HepG2 (cell line): ENCODE measurements around the gene RAB36. TPM values are rescaled to one million over a fixed set of nuclear protein-coding genes. Genes with fewer than 3 reads are reported as not detected.

Experiments used
- ATAC-seq: fragments of 200-7000 bp; cut with Tn5 transposase; 3 replicates; pipeline ENCODE4 v1.9.1; 2020; ENCODE audit warnings: mild to moderate bottlenecking, moderate library complexity
- BruUV-seq: library from RNA; stranded (reverse); fragments of 400-500 nt; replicated peaks from 2 replicates; lab custom pipeline; 2021; lab: Mats Ljungman, UMichigan
- CTCF ChIA-PET: fragments of 300-600 bp; formaldehyde crosslinking; extraction: SDS; loops from one replicate; lab custom pipeline; 2021; ENCODE audit warnings: low total read pairs, inconsistent platforms, low intra/inter-chr PET ratio; lab: Yijun Ruan, JAX
- POLR2A ChIA-PET: fragments of 350-600 bp; sonication (Branson Sonifier 250); formaldehyde crosslinking; loops from one replicate; lab custom pipeline; 2020; ENCODE audit warnings: antibody characterized with exemption, inconsistent platforms; lab: Yijun Ruan, JAX
- DNase-seq: peaks from one replicate; pipeline ENCODE4 v3.0.0-alpha.2; 2015; ENCODE audit warnings: low spot score
- FAIRE-seq: peaks from 3 replicates; lab custom pipeline; 2011; peaks lifted over from hg19 to GRCh38; lab: Jason Lieb, UNC
- H2AFZ ChIP-seq: one replicate; pipeline ENCODE4 v1.6.1; 2011; ENCODE audit warnings: low read length, inconsistent platforms
- H3K27ac ChIP-seq: fragments of 300-600 bp; 3 replicates; pipeline ENCODE4 v1.8.0; 2011; ENCODE audit warnings: mixed run types, mild to moderate bottlenecking, mixed read lengths, low read length, inconsistent platforms; ENCODE audit not compliant: insufficient read depth; ENCODE audit errors: extremely low read length
- H3K27me3 ChIP-seq, 2 experiments: fragments of 200-600 bp in 1 of 2; 2 replicates in 1 of 2; 3 replicates in 1 of 2; pipeline versions ENCODE4 v1.6.0 to v1.8.0; 2011; ENCODE audit warnings: low read length in 2 of 2, mild to moderate bottlenecking in 2 of 2, moderate library complexity in 2 of 2, inconsistent platforms in 1 of 2; ENCODE audit not compliant: insufficient read depth in 2 of 2, control insufficient read depth in 1 of 2
- H3K36me3 ChIP-seq, 2 experiments: fragments of 200-600 bp in 1 of 2; replicated peaks in 1 of 2; 2 replicates in 1 of 2; 3 replicates in 1 of 2; pipeline versions ENCODE4 v1.5.1 to v1.8.0; 2011; ENCODE audit warnings: low read length in 2 of 2, inconsistent platforms in 1 of 2; ENCODE audit not compliant: insufficient read depth in 2 of 2, control insufficient read depth in 1 of 2
- H3K4me1 ChIP-seq: 2 replicates; pipeline ENCODE4 v1.5.1; 2012; ENCODE audit warnings: low read length, inconsistent platforms; ENCODE audit not compliant: insufficient read depth
- H3K4me2 ChIP-seq: 2 replicates; pipeline ENCODE4 v1.6.0; 2011; ENCODE audit warnings: low read depth, low read length, inconsistent platforms
- H3K4me3 ChIP-seq, 3 experiments: fragments of 200-600 bp in 1 of 3; sonication (generic), shearing (Covaris generic) in 1 of 3; replicated peaks in 1 of 3; 2 replicates each; pipeline ENCODE4 v1.5.1; 2011 to 2016; ENCODE audit warnings: low read length in 3 of 3, inconsistent platforms in 2 of 3, low read depth in 2 of 3, mild to moderate bottlenecking in 2 of 3, control low read depth in 1 of 3, mixed read lengths in 1 of 3; ENCODE audit not compliant: insufficient read depth in 1 of 3
- H3K79me2 ChIP-seq: one replicate; pipeline ENCODE4 v1.6.1; 2011; ENCODE audit warnings: low read length, inconsistent platforms; ENCODE audit not compliant: insufficient read depth
- H3K9ac ChIP-seq: 2 replicates; pipeline ENCODE4 v1.6.0; 2011; ENCODE audit warnings: mild to moderate bottlenecking, low read depth, low read length, inconsistent platforms; ENCODE audit not compliant: insufficient read depth
- H3K9me3 ChIP-seq: 2 replicates; pipeline ENCODE4 v1.5.1; 2012; ENCODE audit warnings: mild to moderate bottlenecking, low read length
- H4K20me1 ChIP-seq: 2 replicates; pipeline ENCODE4 v1.6.0; 2011; ENCODE audit warnings: inconsistent platforms, mild to moderate bottlenecking, low read length, moderate library complexity; ENCODE audit not compliant: insufficient read depth
- GLI4 ChIP-seq: sonication (generic); formaldehyde crosslinking; IDR thresholded peaks from 2 replicates; pipeline ENCODE4 v1.5.1; 2020; ENCODE audit warnings: missing genetic modification reagents, mild to moderate bottlenecking, moderate library complexity, borderline replicate concordance
- NR2F1 ChIP-seq, 2 experiments: fragments of 450-650 bp in 1 of 2; formaldehyde crosslinking in 1 of 2; IDR thresholded peaks; 2 replicates each; pipeline versions ENCODE4 v1.5.0 to v1.6.1; 2016 to 2020; ENCODE audit warnings: mild to moderate bottlenecking in 1 of 2, missing compliant biosample characterization in 1 of 2, missing genetic modification reagents in 1 of 2, moderate library complexity in 1 of 2
- ZNF350 ChIP-seq: sonication (generic); formaldehyde crosslinking; IDR thresholded peaks from 2 replicates; pipeline ENCODE4 v1.4.0; 2020; ENCODE audit warnings: mild to moderate bottlenecking, low read depth, missing genetic modification reagents, borderline replicate concordance
- WGBS: methylation state at CpG from one replicate; pipeline ENCODE4 v1.1.6; 2017; ENCODE audit warnings: low lambda C conversion rate; 5-methylcytosine and 5-hydroxymethylcytosine counted together
- in situ Hi-C: cut with HindIII; loops from 2 replicates; pipeline ENCODE4 v1.10.0; 2017; ENCODE audit warnings: low pct_unique_long_range_greater_than_20kb; ENCODE audit not compliant: extremely low pct_ligation_motif_present
- intact Hi-C: fragments of 100-400 bp; cut with micrococcal nuclease; formaldehyde crosslinking; loops from one replicate; pipeline ENCODE4 v1.10.0; 2022; ENCODE audit not compliant: unreplicated experiment
- polyA plus RNA-seq, 8 experiments: library from polyadenylated mRNA; depleted of rRNA in 3 of 8; stranded (reverse) in 7 of 8; unstranded in 1 of 8; fragments of >200 nt; fragmentation: Illumina TruSeq in 4 of 8; extraction: Trizol in 4 of 8; gene quantifications; 2 replicates each; pipeline versions ENCODE4 v1.2.1 to v1.2.3, GENCODE V29; 2011 to 2016; ENCODE audit warnings: low read depth in 4 of 8, missing spikeins in 1 of 8, mixed read lengths in 1 of 8; ENCODE audit not compliant: insufficient read depth in 1 of 8
- total RNA-seq, 5 experiments: library from RNA; depleted of rRNA; stranded (reverse); fragments of >200 nt; fragmentation: Illumina TruSeq; extraction: Trizol; gene quantifications; 2 replicates each; pipeline ENCODE4 v1.2.3, GENCODE V29; 2016; ENCODE audit warnings: low read depth in 1 of 5
- TF ChIP-seq, protein P1 (sequence below): sonication (generic); formaldehyde crosslinking; IDR thresholded peaks from 2 replicates; pipeline ENCODE4 v1.8.1; 2023; ENCODE audit warnings: mild to moderate bottlenecking, moderate library complexity, missing genetic modification reagents
- TF ChIP-seq, protein P2 (sequence below): sonication (generic); formaldehyde crosslinking; conservative IDR thresholded peaks from 2 replicates; pipeline ENCODE4 v1.4.0; 2020; ENCODE audit warnings: mild to moderate bottlenecking, missing genetic modification reagents, moderate library complexity

RAB36 gene
- total and polyA plus RNA-seq, 2 of the 13 experiments (the other 11 are each of a cell fraction or from before 2014, with no cell fraction given): 0.24 to 0.86 TPM

DNA sequence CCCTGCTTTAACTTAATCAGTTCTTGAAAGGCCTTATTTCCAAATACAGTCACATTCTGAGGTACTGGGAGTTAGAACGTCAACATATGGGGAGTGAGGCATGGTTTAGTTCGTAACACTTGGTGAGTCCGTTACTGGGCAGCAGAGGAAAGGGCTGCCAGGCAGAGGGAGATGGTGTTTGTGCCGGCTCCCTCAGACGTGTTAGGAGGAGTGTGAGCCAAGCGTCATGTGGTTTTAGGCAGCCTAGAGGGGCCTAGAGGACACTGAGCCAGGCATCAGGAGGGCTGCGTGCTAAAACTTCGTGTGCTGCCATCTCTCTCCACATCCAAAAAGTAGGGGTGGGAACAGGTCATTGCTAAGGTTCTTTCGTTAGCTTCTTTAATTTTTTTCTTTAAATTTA lies 45.2 kb downstream of the RAB36 start:
- no peak for DNase-seq
- ATAC-seq: no peak
- BruUV-seq: no TSS peak
- no peak for TF ChIP-seq ZNF350 (CRISPR knock-in tag)
- TF ChIP-seq, protein P1, sequence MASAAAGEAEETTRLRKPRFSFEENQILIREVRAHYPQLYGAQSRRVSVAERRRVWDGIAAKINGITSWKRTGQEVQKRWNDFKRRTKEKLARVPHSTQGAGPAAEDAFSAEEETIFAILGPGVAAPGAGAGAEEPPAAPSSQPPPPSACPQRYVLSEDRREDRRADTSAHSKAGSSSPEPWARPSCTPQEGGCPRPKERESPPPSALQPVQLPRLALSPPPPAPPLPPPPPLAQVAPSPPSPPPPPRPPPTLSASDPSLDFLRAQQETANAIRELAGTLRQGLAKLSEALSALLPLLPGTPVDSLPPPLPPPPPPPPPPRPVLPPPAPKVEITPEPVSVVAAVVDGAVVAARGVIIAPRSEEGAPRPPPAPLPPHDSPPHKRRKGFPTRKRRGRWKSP: no peak
- TF ChIP-seq, protein P2, sequence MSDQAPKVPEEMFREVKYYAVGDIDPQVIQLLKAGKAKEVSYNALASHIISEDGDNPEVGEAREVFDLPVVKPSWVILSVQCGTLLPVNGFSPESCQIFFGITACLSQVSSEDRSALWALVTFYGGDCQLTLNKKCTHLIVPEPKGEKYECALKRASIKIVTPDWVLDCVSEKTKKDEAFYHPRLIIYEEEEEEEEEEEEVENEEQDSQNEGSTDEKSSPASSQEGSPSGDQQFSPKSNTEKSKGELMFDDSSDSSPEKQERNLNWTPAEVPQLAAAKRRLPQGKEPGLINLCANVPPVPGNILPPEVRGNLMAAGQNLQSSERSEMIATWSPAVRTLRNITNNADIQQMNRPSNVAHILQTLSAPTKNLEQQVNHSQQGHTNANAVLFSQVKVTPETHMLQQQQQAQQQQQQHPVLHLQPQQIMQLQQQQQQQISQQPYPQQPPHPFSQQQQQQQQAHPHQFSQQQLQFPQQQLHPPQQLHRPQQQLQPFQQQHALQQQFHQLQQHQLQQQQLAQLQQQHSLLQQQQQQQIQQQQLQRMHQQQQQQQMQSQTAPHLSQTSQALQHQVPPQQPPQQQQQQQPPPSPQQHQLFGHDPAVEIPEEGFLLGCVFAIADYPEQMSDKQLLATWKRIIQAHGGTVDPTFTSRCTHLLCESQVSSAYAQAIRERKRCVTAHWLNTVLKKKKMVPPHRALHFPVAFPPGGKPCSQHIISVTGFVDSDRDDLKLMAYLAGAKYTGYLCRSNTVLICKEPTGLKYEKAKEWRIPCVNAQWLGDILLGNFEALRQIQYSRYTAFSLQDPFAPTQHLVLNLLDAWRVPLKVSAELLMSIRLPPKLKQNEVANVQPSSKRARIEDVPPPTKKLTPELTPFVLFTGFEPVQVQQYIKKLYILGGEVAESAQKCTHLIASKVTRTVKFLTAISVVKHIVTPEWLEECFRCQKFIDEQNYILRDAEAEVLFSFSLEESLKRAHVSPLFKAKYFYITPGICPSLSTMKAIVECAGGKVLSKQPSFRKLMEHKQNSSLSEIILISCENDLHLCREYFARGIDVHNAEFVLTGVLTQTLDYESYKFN (CRISPR knock-in tag): no peak
- TF ChIP-seq NR2F1 (CRISPR knock-in tag; IDR thresholded peaks at IDR 0.05): no peak
- no peak for TF ChIP-seq GLI4 (CRISPR knock-in tag)
- Histone ChIP-seq H3K9me3 (no peaks in the 10 kb centered on the region), H4K20me1 (peaks cover 10% of the 10 kb centered on the region), H3K79me2 (peaks cover 83% of the 10 kb centered on the region), H3K9ac (no peak overlapping the region), H3K4me3 (no peak overlapping the region), H3K27ac (no peak overlapping the region), H3K4me1 (peaks cover 13% of the 10 kb centered on the region), H3K27me3 (no peaks in the 10 kb centered on the region), H2AFZ (no peak overlapping the region), H3K36me3 (peaks cover 12 to 54% of the 10 kb centered on the region in 2 experiments; a peak in 4 of 5 replicates), H3K4me2 (no peak overlapping the region)
- FAIRE-seq: no peak
- ChIA-PET POLR2A (no interaction called here), CTCF (no interaction called here)
- intact Hi-C loops: no loop called here
- in situ Hi-C loops: no loop called here
- 97% methylated on average over 9 of the region's 9 CpGs for WGBS
